ENCODE results near the gene COQ10B.
A peak's percentile ranks its signal among the peaks of the same experiment; 100 is the strongest.

COQ10B gene

GRCh38 chr2:197498235-197498936, 45.0 kb downstream of the COQ10B start:
- peak overlapping the region; percentile 90 for H3K27ac ChIP-seq (ENCODE audit: low read depth, low read length)
- H3K9ac ChIP-seq (ENCODE audit: low read length), result peak overlapping the region; percentile 78
- H3K4me3 ChIP-seq (ENCODE audit: low read length), result peak overlapping the region; percentile 83

GRCh38 chr2:197498937-197499593, 45.7 kb downstream of the COQ10B start:
- Histone ChIP-seq H3K9ac (ENCODE audit: low read length) (peak overlapping the region; percentile 78), H3K4me1 (ENCODE audit: control insufficient read depth, insufficient read depth, low read length) (peaks cover 9% of the 10 kb centered on the region), H3K27me3 (ENCODE audit: control insufficient read depth, insufficient read depth, low read length) (no peaks in the 10 kb centered on the region), H3K27ac (ENCODE audit: low read depth, low read length) (peak overlapping the region; percentile 90), H3K4me3 (ENCODE audit: low read length) (peak overlapping the region; percentile 83), H3K36me3 (ENCODE audit: control insufficient read depth, insufficient read depth, low read length) (peaks cover 9% of the 10 kb centered on the region)

More at GRCh38 chr2:197498235-197498936, 45.0 kb downstream of the COQ10B start:
- Histone ChIP-seq H3K27me3 (ENCODE audit: control insufficient read depth, insufficient read depth, low read length) (no peaks in the 10 kb centered on the region), H3K4me1 (ENCODE audit: control insufficient read depth, insufficient read depth, low read length) (peaks cover 9% of the 10 kb centered on the region), H3K36me3 (ENCODE audit: control insufficient read depth, insufficient read depth, low read length) (peaks cover 9% of the 10 kb centered on the region)

GRCh38 chr2:197499594-197500502, 46.5 kb downstream of the COQ10B start, which contains the start of the genes HSPD1 and HSPE1:
TSS of gene HSPD1 (minus strand) at chr2:197499840. CDS start at chr2:197498848, 992 bp downstream.
TSS of gene HSPE1 (plus strand) at chr2:197500379. CDS start at chr2:197500437, 58 bp downstream.
- Histone ChIP-seq H3K27me3 (ENCODE audit: control insufficient read depth, insufficient read depth, low read length) (no peaks in the 10 kb centered on the region), H3K9ac (ENCODE audit: low read length) (peak within 1 kb of the TSS; percentile 78), H3K4me1 (ENCODE audit: control insufficient read depth, insufficient read depth, low read length) (peaks cover 9% of the 10 kb centered on the region), H3K27ac (ENCODE audit: low read depth, low read length) (peak within 1 kb of the TSS; percentile 90), H3K4me3 (ENCODE audit: low read length) (peak within 1 kb of the TSS; percentile 83), H3K36me3 (ENCODE audit: control insufficient read depth, insufficient read depth, low read length) (peaks cover 14% of the 10 kb centered on the region)

GRCh38 chr2:197500503-197501131, 47.3 kb downstream of the COQ10B start:
- H3K27ac ChIP-seq (ENCODE audit: low read depth, low read length), result peak overlapping the region; percentile 90
- H3K27me3 ChIP-seq (ENCODE audit: control insufficient read depth, insufficient read depth, low read length), result no peaks in the 10 kb centered on the region
- H3K9ac ChIP-seq (ENCODE audit: low read length), result peak overlapping the region; percentile 34
- peak overlapping the region; percentile 83 for H3K4me3 ChIP-seq (ENCODE audit: low read length)
- peaks cover 9% of the 10 kb centered on the region for H3K4me1 ChIP-seq (ENCODE audit: control insufficient read depth, insufficient read depth, low read length)
- H3K36me3 ChIP-seq (ENCODE audit: control insufficient read depth, insufficient read depth, low read length), result peaks cover 11% of the 10 kb centered on the region

- no peak overlapping the region for H3K9ac ChIP-seq (ENCODE audit: low read length)
- H3K27ac ChIP-seq (ENCODE audit: low read depth, low read length), result no peak overlapping the region
- H3K27me3 ChIP-seq (ENCODE audit: control insufficient read depth, insufficient read depth, low read length), result no peaks in the 10 kb centered on the region
- peaks cover 9% of the 10 kb centered on the region for H3K4me1 ChIP-seq (ENCODE audit: control insufficient read depth, insufficient read depth, low read length)
- peak overlapping the region; percentile 24 for H3K4me3 ChIP-seq (ENCODE audit: low read length)
- H3K36me3 ChIP-seq (ENCODE audit: control insufficient read depth, insufficient read depth, low read length), result peaks cover 7% of the 10 kb centered on the region
Observed at GRCh38 chr2:197502201-197502600, 48.8 kb downstream of the COQ10B start.

- H3K9ac ChIP-seq (ENCODE audit: low read length), result no peak overlapping the region
- peaks cover 7% of the 10 kb centered on the region for H3K36me3 ChIP-seq (ENCODE audit: control insufficient read depth, insufficient read depth, low read length)
- peaks cover 9% of the 10 kb centered on the region for H3K4me1 ChIP-seq (ENCODE audit: control insufficient read depth, insufficient read depth, low read length)
- H3K27ac ChIP-seq (ENCODE audit: low read depth, low read length), result no peak overlapping the region
- H3K27me3 ChIP-seq (ENCODE audit: control insufficient read depth, insufficient read depth, low read length), result no peaks in the 10 kb centered on the region
- no peak overlapping the region for H3K4me3 ChIP-seq (ENCODE audit: low read length)
Observed at GRCh38 chr2:197502685-197503084, 49.3 kb downstream of the COQ10B start.

- Histone ChIP-seq H3K36me3 (ENCODE audit: control insufficient read depth, insufficient read depth, low read length) (peaks cover 7% of the 10 kb centered on the region), H3K4me1 (ENCODE audit: control insufficient read depth, insufficient read depth, low read length) (peaks cover 2% of the 10 kb centered on the region), H3K27me3 (ENCODE audit: control insufficient read depth, insufficient read depth, low read length) (no peaks in the 10 kb centered on the region), H3K27ac (ENCODE audit: low read depth, low read length) (no peak overlapping the region), H3K9ac (ENCODE audit: low read length) (no peak overlapping the region), H3K4me3 (ENCODE audit: low read length) (no peak overlapping the region)
Observed at GRCh38 chr2:197504000-197504399, 50.6 kb downstream of the COQ10B start.

GRCh38 chr2:197504512-197504911, 51.2 kb downstream of the COQ10B start:
- Histone ChIP-seq H3K27ac (ENCODE audit: low read depth, low read length) (no peak overlapping the region), H3K4me1 (ENCODE audit: control insufficient read depth, insufficient read depth, low read length) (peaks cover 2% of the 10 kb centered on the region)

GRCh38 chr2:197506658-197507057, 53.3 kb downstream of the COQ10B start:
- H3K27me3 ChIP-seq (ENCODE audit: control insufficient read depth, insufficient read depth, low read length), result no peaks in the 10 kb centered on the region
- peaks cover 2% of the 10 kb centered on the region for H3K4me1 ChIP-seq (ENCODE audit: control insufficient read depth, insufficient read depth, low read length)
- H3K4me3 ChIP-seq (ENCODE audit: low read length), result no peak overlapping the region
- no peak overlapping the region for H3K9ac ChIP-seq (ENCODE audit: low read length)
- peaks cover 7% of the 10 kb centered on the region for H3K36me3 ChIP-seq (ENCODE audit: control insufficient read depth, insufficient read depth, low read length)
- H3K27ac ChIP-seq (ENCODE audit: low read depth, low read length), result no peak overlapping the region

More at GRCh38 chr2:197504512-197504911, 51.2 kb downstream of the COQ10B start:
- no peak overlapping the region for H3K9ac ChIP-seq (ENCODE audit: low read length)
- no peaks in the 10 kb centered on the region for H3K27me3 ChIP-seq (ENCODE audit: control insufficient read depth, insufficient read depth, low read length)
- peaks cover 7% of the 10 kb centered on the region for H3K36me3 ChIP-seq (ENCODE audit: control insufficient read depth, insufficient read depth, low read length)
- H3K4me3 ChIP-seq (ENCODE audit: low read length), result no peak overlapping the region

- Histone ChIP-seq H3K4me1 (ENCODE audit: control insufficient read depth, insufficient read depth, low read length) (peaks cover 9% of the 10 kb centered on the region), H3K27me3 (ENCODE audit: control insufficient read depth, insufficient read depth, low read length) (no peaks in the 10 kb centered on the region), H3K9ac (ENCODE audit: low read length) (no peak overlapping the region), H3K4me3 (ENCODE audit: low read length) (no peak overlapping the region), H3K27ac (ENCODE audit: low read depth, low read length) (no peak overlapping the region), H3K36me3 (ENCODE audit: control insufficient read depth, insufficient read depth, low read length) (no peaks in the 10 kb centered on the region)
Observed at GRCh38 chr2:197513915-197514314, 60.6 kb downstream of the COQ10B start.

- Histone ChIP-seq H3K27me3 (ENCODE audit: control insufficient read depth, insufficient read depth, low read length) (no peaks in the 10 kb centered on the region), H3K9ac (ENCODE audit: low read length) (no peak overlapping the region), H3K4me3 (ENCODE audit: low read length) (peak overlapping the region; percentile 81), H3K27ac (ENCODE audit: low read depth, low read length) (peak overlapping the region; percentile 91), H3K36me3 (ENCODE audit: control insufficient read depth, insufficient read depth, low read length) (no peaks in the 10 kb centered on the region), H3K4me1 (ENCODE audit: control insufficient read depth, insufficient read depth, low read length) (peaks cover 9% of the 10 kb centered on the region)
Observed at GRCh38 chr2:197514754-197515153, 61.4 kb downstream of the COQ10B start.

Measured in rectal smooth muscle tissue (tissue), 1 donor.